ENCODE data around the gene LGSN. TPM values are rescaled to one million over a fixed set of nuclear protein-coding genes. Genes with fewer than 3 reads are reported as not detected.

Gene LGSN
- total and polyA plus RNA-seq, 2 of the 8 experiments (the other 6 are each of a cell fraction or from before 2014, with no cell fraction given), result 0.08 TPM; not detected in 1

GRCh38 chr6:63321821-63322220 is 2.0 kb upstream of the LGSN start:
- Histone ChIP-seq H2BK20ac (ENCODE audit: low read length) (no peak overlapping the region), H2AFZ (ENCODE audit: low read length) (no peak overlapping the region), H3K36me3 (ENCODE audit: control insufficient read depth in 2 of 4, insufficient read depth in 4 of 4, low read length in 3 of 4) (no peaks in the 10 kb centered on the region), H3K4me1 (replicated peaks in 1 of 4; ENCODE audit: control insufficient read depth in 3 of 4, insufficient read depth in 4 of 4, low read length in 3 of 4) (no peaks in the 10 kb centered on the region), H4K20me1 (replicated peaks in 1 of 2; ENCODE audit: control insufficient read depth in 1 of 2, insufficient read depth in 2 of 2, low read length in 2 of 2) (no peaks in the 10 kb centered on the region), H3K4ac (replicated peaks; ENCODE audit: insufficient read length, low read depth, low read length) (no peak overlapping the region), H2BK120ac (replicated peaks; ENCODE audit: low read depth, low read length) (no peak overlapping the region), H3K18ac (ENCODE audit: extremely low read depth, low read length) (no peak overlapping the region), H2BK5ac (ENCODE audit: low read depth, low read length) (no peak overlapping the region), H3K23me2 (ENCODE audit: low read depth, low read length) (no peaks in the 10 kb centered on the region), H2BK15ac (ENCODE audit: low read length) (no peak overlapping the region), H4K5ac (ENCODE audit: insufficient read length, low read depth, low read length) (no peak overlapping the region), H3K9ac (replicated peaks in 1 of 4; ENCODE audit: extremely low read depth in 1 of 4, low read depth in 3 of 4, low read length in 3 of 4) (no peak overlapping the region), H3K27me3 (replicated peaks in 1 of 4; ENCODE audit: control insufficient read depth in 3 of 4, extremely low read depth in 1 of 4, insufficient read depth in 3 of 4, low read length in 3 of 4) (no peaks in the 10 kb centered on the region), H4K8ac (ENCODE audit: extremely low read depth, insufficient read depth, low read length) (no peak overlapping the region), H2AK5ac (ENCODE audit: low read depth, low read length) (no peak overlapping the region), H4K91ac (replicated peaks; ENCODE audit: insufficient read length, low read length) (no peak overlapping the region), H3K79me1 (ENCODE audit: low read depth, low read length) (no peaks in the 10 kb centered on the region), H3K56ac (replicated peaks; ENCODE audit: insufficient read length, low read depth, low read length) (no peak overlapping the region), H2BK12ac (ENCODE audit: low read depth, low read length) (no peak overlapping the region), H3K4me3 (ENCODE audit: extremely low read depth in 1 of 4, insufficient read depth in 2 of 4, low read depth in 3 of 4, low read length in 4 of 4) (no peak overlapping the region), H3K9me3 (ENCODE audit: insufficient read depth in 2 of 2, low read depth in 1 of 2, low read length in 1 of 2) (peaks cover 0 to 7% of the 10 kb centered on the region in 2 experiments; a peak in 1 of 4 replicates), H3K27ac (ENCODE audit: low read depth, low read length) (no peak overlapping the region), H3K14ac (ENCODE audit: insufficient read length) (no peak overlapping the region), H3K23ac (ENCODE audit: insufficient read length) (no peak overlapping the region), H3K79me2 (ENCODE audit: control insufficient read depth in 1 of 2, insufficient read depth in 2 of 2, low read length in 2 of 2) (no peaks in the 10 kb centered on the region), H3K4me2 (ENCODE audit: insufficient read depth in 1 of 2, low read depth in 2 of 2, low read length in 2 of 2) (no peak overlapping the region)
- TF ChIP-seq RXRA (IDR thresholded peaks at IDR 0.05; ENCODE audit: insufficient read depth, low read depth, low read length) (no peak), SAP30 (IDR thresholded peaks at IDR 0.05; ENCODE audit: insufficient read depth, insufficient replicate concordance, low read length) (no peak), CHD2 (IDR thresholded peaks at IDR 0.05; ENCODE audit: low read length) (no peak), E2F6 (IDR thresholded peaks at IDR 0.05) (no peak)
- CTCF ChIA-PET (ENCODE audit: partially characterized antibody), result no interaction called here
- 95% methylated on average over 1 of the region's 1 CpG; no CpG with 5 or more reads in 1 of the 2 experiments for WGBS, 2 experiments (ENCODE audit: extremely low coverage in 1 of 2, insufficient coverage in 1 of 2, insufficient read length in 1 of 2, insufficient replicate concordance in 2 of 2, low coverage in 1 of 2, low lambda C conversion rate in 2 of 2, missing lambda C conversion rate in 1 of 2)
- POLR2A ChIA-PET (ENCODE audit: partially characterized antibody), result no interaction called here
- DNase-seq (ENCODE audit: low read depth in 1 of 2, low spot score in 2 of 2) (no peak), FAIRE-seq (no peak)

All from H1 (cell line).